ENCODE measurements around the gene PMM1. TPM values are rescaled to one million over a fixed set of nuclear protein-coding genes. Genes with fewer than 3 reads are reported as not detected.

Gene PMM1
- total RNA-seq, 1 donor from 2014 or later: 18.4 TPM

DNA sequence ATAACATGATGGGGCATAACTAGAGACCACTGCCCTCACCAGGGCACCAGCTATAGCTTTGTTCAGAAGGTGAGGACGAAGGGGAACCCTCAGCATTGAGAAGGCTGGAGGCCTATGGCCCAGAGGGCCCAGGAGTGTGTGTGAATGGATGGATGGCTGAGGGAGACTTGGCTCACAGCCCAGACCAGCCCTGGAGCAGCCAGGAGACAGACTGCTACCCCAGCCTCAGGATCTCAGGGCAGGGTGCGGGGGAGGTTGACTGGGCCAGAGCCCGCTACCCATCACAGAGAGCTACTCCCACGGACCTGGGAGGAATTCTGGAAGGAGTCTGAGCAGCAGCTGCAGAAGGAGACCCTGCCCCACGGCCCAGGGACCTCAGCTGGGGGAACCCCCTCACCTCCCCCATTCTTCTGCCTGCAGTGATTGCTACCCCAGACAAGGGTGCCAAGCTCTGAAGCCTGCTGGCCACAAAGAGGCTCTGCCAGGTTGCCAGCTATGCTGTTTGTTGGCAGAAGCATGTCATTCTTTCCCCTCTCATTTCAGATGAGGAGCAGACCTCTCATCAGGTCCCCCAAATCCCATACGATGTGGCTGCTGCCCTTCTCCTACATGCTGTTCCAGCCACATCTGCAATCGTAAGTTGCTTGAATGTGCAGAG, 34.2 kb downstream of the PMM1 start:
- Histone ChIP-seq H3K27ac (replicated peaks) (no peak overlapping the region), H3K27me3 (ENCODE audit: low read depth) (peaks cover 4% of the 10 kb centered on the region), H3K9me3 (replicated peaks) (no peaks in the 10 kb centered on the region), H3K4me3 (no peak overlapping the region), H3K4me1 (peaks cover 47% of the 10 kb centered on the region), H3K36me3 (no peaks in the 10 kb centered on the region)
- intact Hi-C loops (cut with micrococcal nuclease): no loop called here
- no peak for DNase-seq
- TF ChIP-seq, protein P1, sequence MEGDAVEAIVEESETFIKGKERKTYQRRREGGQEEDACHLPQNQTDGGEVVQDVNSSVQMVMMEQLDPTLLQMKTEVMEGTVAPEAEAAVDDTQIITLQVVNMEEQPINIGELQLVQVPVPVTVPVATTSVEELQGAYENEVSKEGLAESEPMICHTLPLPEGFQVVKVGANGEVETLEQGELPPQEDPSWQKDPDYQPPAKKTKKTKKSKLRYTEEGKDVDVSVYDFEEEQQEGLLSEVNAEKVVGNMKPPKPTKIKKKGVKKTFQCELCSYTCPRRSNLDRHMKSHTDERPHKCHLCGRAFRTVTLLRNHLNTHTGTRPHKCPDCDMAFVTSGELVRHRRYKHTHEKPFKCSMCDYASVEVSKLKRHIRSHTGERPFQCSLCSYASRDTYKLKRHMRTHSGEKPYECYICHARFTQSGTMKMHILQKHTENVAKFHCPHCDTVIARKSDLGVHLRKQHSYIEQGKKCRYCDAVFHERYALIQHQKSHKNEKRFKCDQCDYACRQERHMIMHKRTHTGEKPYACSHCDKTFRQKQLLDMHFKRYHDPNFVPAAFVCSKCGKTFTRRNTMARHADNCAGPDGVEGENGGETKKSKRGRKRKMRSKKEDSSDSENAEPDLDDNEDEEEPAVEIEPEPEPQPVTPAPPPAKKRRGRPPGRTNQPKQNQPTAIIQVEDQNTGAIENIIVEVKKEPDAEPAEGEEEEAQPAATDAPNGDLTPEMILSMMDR (IDR thresholded peaks at IDR 0.05; ENCODE audit: borderline replicate concordance): no peak

DNA sequence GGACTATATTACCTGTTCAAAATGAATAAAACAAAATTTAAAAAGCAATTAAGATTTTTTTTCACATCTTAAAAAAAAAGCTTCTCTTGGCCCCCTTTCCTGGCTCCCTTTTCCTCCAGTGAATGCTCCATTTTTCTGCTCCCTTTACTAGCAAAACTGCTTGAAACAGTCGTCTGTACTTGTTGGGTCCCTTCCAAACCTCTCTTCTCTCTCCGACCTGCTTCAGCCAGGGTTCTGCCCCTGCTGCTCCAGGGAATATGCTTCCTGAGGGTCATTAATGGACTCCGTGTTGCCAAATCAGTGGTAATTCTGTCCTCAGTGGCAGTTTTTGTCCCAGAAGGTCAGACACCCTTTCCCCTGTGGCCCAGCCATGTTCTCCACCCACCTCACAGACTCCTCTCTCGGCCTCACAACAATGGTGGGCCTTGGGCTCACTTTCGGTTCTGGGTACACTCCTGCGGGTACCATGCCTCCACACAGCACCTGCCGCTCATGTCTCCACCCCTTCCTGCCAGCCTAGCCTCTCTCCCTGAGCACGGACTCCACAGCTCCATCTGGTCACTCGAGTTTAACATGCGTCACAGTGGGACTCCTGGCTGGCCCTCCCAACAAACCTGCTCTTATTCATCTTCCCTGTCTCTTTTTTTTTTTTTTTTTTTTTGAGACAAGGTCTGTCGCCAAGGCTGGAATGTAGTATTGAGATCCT, 37.6 kb downstream of the PMM1 start:
- no peak for DNase-seq
- intact Hi-C loops (cut with micrococcal nuclease): no loop called here
- no peak overlapping the region for H3K4me3 ChIP-seq
- no peak overlapping the region for H3K27ac ChIP-seq (replicated peaks)
- peaks cover 24% of the 10 kb centered on the region for H3K4me1 ChIP-seq
- H3K9me3 ChIP-seq (replicated peaks): no peaks in the 10 kb centered on the region
- TF ChIP-seq, protein P1 (IDR thresholded peaks at IDR 0.05; ENCODE audit: borderline replicate concordance): no peak
- H3K27me3 ChIP-seq (ENCODE audit: low read depth): no peaks in the 10 kb centered on the region
- H3K36me3 ChIP-seq: no peaks in the 10 kb centered on the region

DNA sequence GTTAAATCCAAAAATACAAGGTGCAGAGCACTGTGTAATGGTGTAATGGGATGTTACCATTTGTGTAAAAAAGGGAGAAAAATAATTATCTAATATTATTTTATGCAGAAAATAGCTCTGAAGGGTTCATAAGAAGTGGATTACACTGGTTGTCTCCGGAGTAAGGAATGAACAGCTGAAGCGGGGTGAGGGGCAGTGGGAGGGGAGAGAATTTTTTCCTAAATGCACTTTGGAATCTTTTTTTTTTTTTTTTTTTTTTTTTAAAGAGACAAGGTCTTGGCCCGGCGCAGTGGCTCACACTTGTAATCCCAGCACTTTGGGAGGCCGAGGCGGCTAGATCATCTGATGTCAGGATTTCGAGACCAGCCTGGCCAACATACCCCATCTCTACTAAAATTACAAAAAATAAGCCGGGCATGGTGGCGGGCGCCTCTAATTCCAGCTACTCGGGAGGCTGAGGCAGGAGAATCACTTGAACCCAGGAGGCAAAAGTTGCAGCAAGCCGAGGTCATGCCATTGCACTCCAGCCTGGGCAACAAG, 38.6 kb downstream of the PMM1 start:
- intact Hi-C loops (cut with micrococcal nuclease): no loop called here
- Histone ChIP-seq H3K27me3 (ENCODE audit: low read depth) (no peaks in the 10 kb centered on the region), H3K4me1 (peaks cover 16% of the 10 kb centered on the region), H3K4me3 (no peak overlapping the region), H3K9me3 (replicated peaks) (no peaks in the 10 kb centered on the region), H3K27ac (replicated peaks) (no peak overlapping the region), H3K36me3 (no peaks in the 10 kb centered on the region)
- TF ChIP-seq, protein P1 (IDR thresholded peaks at IDR 0.05; ENCODE audit: borderline replicate concordance): no peak
- DNase-seq: no peak

DNA sequence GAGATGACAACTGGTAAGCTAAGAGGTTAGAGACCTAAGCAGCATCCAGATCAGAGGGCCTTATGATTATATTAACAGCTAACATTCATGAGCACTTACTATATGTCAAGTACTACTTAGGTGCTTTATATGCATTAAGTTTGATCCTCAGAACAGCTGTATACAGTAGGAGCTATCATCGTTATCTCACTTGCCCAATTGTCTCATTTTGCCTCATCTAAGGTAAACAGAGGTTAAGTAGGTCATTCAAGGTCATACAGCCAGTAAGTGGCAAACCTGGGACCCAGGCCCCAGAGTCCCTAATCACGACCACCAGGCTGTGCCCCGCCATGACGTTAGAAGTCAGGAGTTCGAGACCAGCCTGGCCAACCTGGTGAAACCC, 40.8 kb downstream of the PMM1 start:
- Histone ChIP-seq H3K27me3 (ENCODE audit: low read depth) (no peaks in the 10 kb centered on the region), H3K4me1 (peaks cover 13% of the 10 kb centered on the region), H3K36me3 (no peaks in the 10 kb centered on the region), H3K27ac (replicated peaks) (no peak overlapping the region), H3K4me3 (no peak overlapping the region), H3K9me3 (replicated peaks) (no peaks in the 10 kb centered on the region)
- TF ChIP-seq, protein P1 (IDR thresholded peaks at IDR 0.05; ENCODE audit: borderline replicate concordance): no peak
- intact Hi-C loops (cut with micrococcal nuclease): no loop called here
- DNase-seq: no peak

DNA sequence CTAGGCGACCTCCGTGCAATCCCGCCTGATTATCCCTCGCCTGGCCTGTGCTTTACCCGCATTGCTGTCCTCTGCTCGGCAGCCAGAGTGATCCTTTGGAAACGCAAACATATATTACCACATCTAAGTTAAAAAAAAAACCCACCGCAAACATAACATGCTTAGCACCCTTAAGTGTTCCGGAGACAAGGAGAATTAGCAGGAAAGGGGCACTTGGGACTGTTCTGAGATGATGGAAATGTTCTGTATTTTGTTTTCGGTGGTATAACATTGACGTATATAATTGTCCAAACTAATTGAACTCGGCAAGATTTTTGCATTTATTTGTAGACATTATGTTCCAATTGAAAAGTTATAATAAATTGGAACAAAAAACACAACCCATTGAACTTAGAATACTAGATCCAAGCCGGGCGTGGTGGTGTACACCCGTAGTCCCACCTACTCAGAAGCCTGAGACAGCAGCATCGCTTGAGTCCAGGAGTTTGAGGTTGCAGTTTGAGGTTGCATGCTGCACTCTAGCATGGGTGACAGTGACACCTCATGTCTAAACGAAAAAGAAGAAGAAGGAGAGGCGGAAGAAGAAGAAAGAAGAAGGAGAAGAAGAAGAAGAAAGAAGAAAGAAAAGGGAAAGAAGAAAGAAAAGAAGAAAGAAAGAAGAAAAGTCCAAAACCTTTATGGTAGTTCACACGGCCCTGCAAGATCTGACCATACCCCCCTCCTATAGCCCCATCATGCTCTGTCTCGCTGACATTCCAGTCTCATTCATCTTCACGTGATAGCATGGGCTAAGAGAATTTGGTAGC, 44.8 kb downstream of the PMM1 start:
- H3K4me3 ChIP-seq: peak overlapping the region; percentile 82
- TF ChIP-seq, protein P1 (IDR thresholded peaks at IDR 0.05; ENCODE audit: borderline replicate concordance): peak; percentile 10

More for the DNA sequence above, 44.8 kb downstream of the PMM1 start:
- Histone ChIP-seq H3K36me3 (no peaks in the 10 kb centered on the region), H3K27ac (replicated peaks) (peak overlapping the region; percentile 89), H3K4me1 (peaks cover 33% of the 10 kb centered on the region), H3K9me3 (replicated peaks) (no peaks in the 10 kb centered on the region), H3K27me3 (ENCODE audit: low read depth) (no peaks in the 10 kb centered on the region)
- no peak for DNase-seq
- intact Hi-C loops (cut with micrococcal nuclease): no loop called here
